Activated CD4-positive, CD25-positive, alpha-beta regulatory T cell (primary cell): ENCODE measurements around the gene DTYMK.

Experiments
- DNase-seq, 4 experiments: peaks; one replicate each; lab custom pipeline; 2025; lab: John Stamatoyannopoulos, UW

The DTYMK gene

GRCh38 chr2:241686650-241687425 lies at the start of gene DTYMK:
DTYMK (minus strand) TSS chr2:241686815; CDS start chr2:241686783, 32 bp downstream.
- DNase-seq: peak; percentile 92 to 94 (median 92)

- no peak for DNase-seq
Measured at GRCh38 chr2:241736111-241736510, 49.5 kb upstream of the DTYMK start.

GRCh38 chr2:241734467-241735208 lies 48.0 kb upstream of the DTYMK start, which contains the start of gene D2HGDH:
D2HGDH (plus strand) TSS chr2:241734630; CDS start chr2:241735225, 595 bp downstream.
- DNase-seq: peak; percentile 84 to 97 (median 92)

GRCh38 chr2:241734208-241734466 lies 47.5 kb upstream of the DTYMK start:
- no peak for DNase-seq

- DNase-seq: no peak
Measured at GRCh38 chr2:241733391-241734207, 47.0 kb upstream of the DTYMK start.

GRCh38 chr2:241732513-241733186 lies 46.0 kb upstream of the DTYMK start:
- DNase-seq: peak in 2 of 4 experiments; percentile 25 to 62

GRCh38 chr2:241730671-241731293 lies 44.2 kb upstream of the DTYMK start:
- DNase-seq: no peak

- no peak for DNase-seq
Measured at GRCh38 chr2:241729868-241730267, 43.3 kb upstream of the DTYMK start.

GRCh38 chr2:241728627-241729026 lies 42.0 kb upstream of the DTYMK start:
- DNase-seq: no peak

GRCh38 chr2:241728000-241728399 lies 41.4 kb upstream of the DTYMK start:
- no peak for DNase-seq

- no peak for DNase-seq
Measured at GRCh38 chr2:241726459-241726858, 39.8 kb upstream of the DTYMK start.

GRCh38 chr2:241724975-241725870 lies 38.6 kb upstream of the DTYMK start:
- DNase-seq: no peak

- DNase-seq: no peak
Measured at GRCh38 chr2:241724259-241724974, 37.8 kb upstream of the DTYMK start.

- no peak for DNase-seq
Measured at GRCh38 chr2:241722896-241723454, 36.4 kb upstream of the DTYMK start.

GRCh38 chr2:241721852-241722251 lies 35.2 kb upstream of the DTYMK start:
- DNase-seq: no peak

GRCh38 chr2:241720560-241720959 lies 33.9 kb upstream of the DTYMK start:
- DNase-seq: no peak

- no peak for DNase-seq
Measured at GRCh38 chr2:241720099-241720498, 33.5 kb upstream of the DTYMK start.

- no peak for DNase-seq
Measured at GRCh38 chr2:241719093-241719492, 32.5 kb upstream of the DTYMK start.

- DNase-seq: no peak
Measured at GRCh38 chr2:241708879-241709278, 22.3 kb upstream of the DTYMK start.
